ENCODE data around the gene RASL11B. TPM values are rescaled to one million over a fixed set of nuclear protein-coding genes. Genes with fewer than 3 reads are reported as not detected.
A peak's percentile ranks its signal among the peaks of the same experiment; 100 is the strongest.

Gene RASL11B
- total and polyA plus RNA-seq, 12 donors, result 1.2 to 16.5 (median 5.3) TPM

- DNase-seq (no peak), ATAC-seq (no peak)
- Histone ChIP-seq H3K36me3 (no peaks in the 10 kb centered on the region), H3K4me3 (no peak overlapping the region), H3K4me1 (peaks cover 0 to 35% (median 18%) of the 10 kb centered on the region in 9 donors), H3K27me3 (no peaks in the 10 kb centered on the region), H3K9me3 (no peaks in the 10 kb centered on the region), H3K27ac (peak overlapping the region in 1 of 10 donors; percentile 72)
- TF ChIP-seq CTCF (IDR thresholded peaks at IDR 0.05), result no peak
- intact Hi-C loops (cut with DNase I), result no loop called here
- 73 to 75% methylated on average over 1 of the region's 1 CpG for WGBS, 2 donors
These were observed 10.1 kb upstream of the RASL11B start for GRCh38 chr4:52852041-52852440.

- intact Hi-C loops (cut with DNase I), result no loop called here
- H3K27me3 ChIP-seq, result no peaks in the 10 kb centered on the region
- ATAC-seq (peak in 5 of 8 donors; percentile 14 to 57 (median 45)), DNase-seq (no peak)
- H3K9me3 ChIP-seq, result peaks cover 0 to 4% (median 0%) of the 10 kb centered on the region in 11 donors
- 50 to 58% methylated on average over 3 of the region's 3 CpGs for WGBS, 2 donors
- no peak for TF ChIP-seq CTCF (IDR thresholded peaks at IDR 0.05)
- no peaks in the 10 kb centered on the region for H3K36me3 ChIP-seq
- no peak overlapping the region for H3K4me3 ChIP-seq
- H3K4me1 ChIP-seq, result peaks cover 0 to 31% (median 18%) of the 10 kb centered on the region in 9 donors
- H3K27ac ChIP-seq, result peak overlapping the region in 7 of 10 donors; percentile 1 to 72 (median 23)
These were observed 9.4 kb upstream of the RASL11B start for GRCh38 chr4:52852711-52853110.

- Histone ChIP-seq H3K9me3 (peaks cover 0 to 10% (median 3%) of the 10 kb centered on the region in 11 donors), H3K4me3 (no peak overlapping the region), H3K4me1 (peaks cover 0 to 31% (median 18%) of the 10 kb centered on the region in 9 donors), H3K36me3 (no peaks in the 10 kb centered on the region), H3K27ac (peak overlapping the region in 6 of 10 donors; percentile 8 to 72 (median 26)), H3K27me3 (no peaks in the 10 kb centered on the region)
- DNase-seq (no peak), ATAC-seq (peak in 4 of 8 donors; percentile 48 to 74 (median 67))
- TF ChIP-seq CTCF (IDR thresholded peaks at IDR 0.05), result no peak
- intact Hi-C loops (cut with DNase I), result no loop called here
These were observed 8.8 kb upstream of the RASL11B start for GRCh38 chr4:52853351-52853750.

GRCh38 chr4:52856801-52857200, 5.3 kb upstream of the RASL11B start:
- ATAC-seq, result no peak
- Histone ChIP-seq H3K27ac (no peak overlapping the region), H3K4me3 (no peak overlapping the region), H3K27me3 (peaks cover 0 to 13% (median 0%) of the 10 kb centered on the region in 7 donors), H3K9me3 (peaks cover 0 to 13% (median 5%) of the 10 kb centered on the region in 11 donors), H3K36me3 (no peaks in the 10 kb centered on the region), H3K4me1 (peaks cover 0 to 37% (median 24%) of the 10 kb centered on the region in 9 donors)
- intact Hi-C loops (cut with DNase I), result no loop called here
- no peak for TF ChIP-seq CTCF (IDR thresholded peaks at IDR 0.05)
- 96 to 100% methylated on average over 1 of the region's 1 CpG for WGBS, 2 donors
- DNase-seq, result no peak
